ENCODE data around the gene SLC48A1.
"Not testable (repeated sequence)": the region's sequence is repeated elsewhere in the genome, so short reads cannot be mapped to it uniquely, and the experiment has no call there.

Gene SLC48A1

DNA sequence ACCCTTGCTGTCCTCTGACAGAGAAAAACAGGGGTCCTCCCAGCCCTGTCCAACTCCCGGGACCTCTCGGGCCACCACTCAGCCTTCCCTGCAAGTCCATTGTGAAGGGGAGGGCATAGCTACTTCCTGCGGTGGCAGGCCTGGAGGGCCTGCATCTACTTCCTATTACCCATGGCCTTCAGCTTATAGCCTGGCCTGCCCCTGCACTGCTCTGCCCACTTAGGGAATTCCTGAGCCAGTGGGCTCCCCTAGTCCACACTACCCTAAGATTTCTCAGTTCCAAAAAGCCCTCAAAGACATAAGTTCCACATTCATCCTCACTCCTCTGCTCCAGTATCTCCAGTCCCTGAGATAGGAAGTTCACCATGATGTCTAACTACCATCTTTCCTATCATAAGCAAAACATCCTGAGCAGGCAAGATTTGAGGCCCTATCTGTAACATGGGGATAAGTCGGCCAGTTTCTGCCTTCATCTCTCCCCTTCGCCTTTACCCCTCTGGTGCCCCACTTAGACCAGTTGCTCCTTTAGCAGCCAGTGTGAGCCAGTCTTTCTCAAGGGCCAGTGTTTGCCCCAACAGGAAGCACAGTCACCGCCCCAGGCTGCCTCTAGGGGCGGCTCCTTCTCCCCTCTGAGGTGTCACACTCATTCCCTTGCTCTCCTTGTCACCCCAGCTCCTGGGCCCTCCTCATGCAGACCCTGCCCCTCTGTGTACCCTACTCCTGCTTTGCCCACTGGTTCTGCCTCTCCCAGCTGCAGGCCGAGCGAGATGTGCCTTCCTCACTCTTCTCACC is 35.7 kb downstream of the SLC48A1 start:
- H3K27ac ChIP-seq (replicated peaks), result peak overlapping the region; percentile 71
- peak in 1 of 2 experiments; percentile 78 for DNase-seq (ENCODE audit: low read depth in 1 of 2, low spot score in 1 of 2)
- H3K27me3 ChIP-seq (ENCODE audit: insufficient read depth, poor library complexity, severe bottlenecking), result no peaks in the 10 kb centered on the region
- TF ChIP-seq, protein P1, sequence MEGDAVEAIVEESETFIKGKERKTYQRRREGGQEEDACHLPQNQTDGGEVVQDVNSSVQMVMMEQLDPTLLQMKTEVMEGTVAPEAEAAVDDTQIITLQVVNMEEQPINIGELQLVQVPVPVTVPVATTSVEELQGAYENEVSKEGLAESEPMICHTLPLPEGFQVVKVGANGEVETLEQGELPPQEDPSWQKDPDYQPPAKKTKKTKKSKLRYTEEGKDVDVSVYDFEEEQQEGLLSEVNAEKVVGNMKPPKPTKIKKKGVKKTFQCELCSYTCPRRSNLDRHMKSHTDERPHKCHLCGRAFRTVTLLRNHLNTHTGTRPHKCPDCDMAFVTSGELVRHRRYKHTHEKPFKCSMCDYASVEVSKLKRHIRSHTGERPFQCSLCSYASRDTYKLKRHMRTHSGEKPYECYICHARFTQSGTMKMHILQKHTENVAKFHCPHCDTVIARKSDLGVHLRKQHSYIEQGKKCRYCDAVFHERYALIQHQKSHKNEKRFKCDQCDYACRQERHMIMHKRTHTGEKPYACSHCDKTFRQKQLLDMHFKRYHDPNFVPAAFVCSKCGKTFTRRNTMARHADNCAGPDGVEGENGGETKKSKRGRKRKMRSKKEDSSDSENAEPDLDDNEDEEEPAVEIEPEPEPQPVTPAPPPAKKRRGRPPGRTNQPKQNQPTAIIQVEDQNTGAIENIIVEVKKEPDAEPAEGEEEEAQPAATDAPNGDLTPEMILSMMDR (IDR thresholded peaks at IDR 0.05; ENCODE audit: insufficient read depth, low read length), result peak; percentile 24
- no peak for TF ChIP-seq GABPA (IDR thresholded peaks at IDR 0.05; ENCODE audit: low read depth)
- no peak overlapping the region for H3K4me3 ChIP-seq (replicated peaks; ENCODE audit: insufficient read depth, low read length)

DNA sequence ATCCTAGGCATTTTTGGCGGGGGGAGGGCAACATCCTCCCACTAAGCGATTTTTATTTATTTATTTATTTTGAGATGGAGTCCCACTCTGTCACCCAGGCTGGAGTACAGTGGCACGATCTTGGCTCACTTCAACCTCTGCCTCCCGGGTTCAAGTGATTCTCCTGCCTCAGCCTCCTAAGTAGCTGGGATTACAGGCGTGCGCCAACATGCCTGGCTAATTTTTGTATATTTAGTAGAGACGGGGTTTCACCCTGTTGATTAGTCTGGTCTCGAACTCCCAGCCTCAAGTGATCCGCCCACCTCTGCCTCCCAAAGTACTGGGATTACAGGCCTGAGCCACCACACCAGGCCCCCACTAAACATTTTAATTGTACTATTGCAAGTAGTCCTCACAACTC is 36.5 kb downstream of the SLC48A1 start:
- not testable (repeated sequence) for H3K27me3 ChIP-seq (ENCODE audit: insufficient read depth, poor library complexity, severe bottlenecking); H3K4me3 ChIP-seq (replicated peaks; ENCODE audit: insufficient read depth, low read length); DNase-seq (ENCODE audit: low read depth in 1 of 2, low spot score in 1 of 2)
- H3K27ac ChIP-seq (replicated peaks), result peak overlapping the region; percentile 71

DNA sequence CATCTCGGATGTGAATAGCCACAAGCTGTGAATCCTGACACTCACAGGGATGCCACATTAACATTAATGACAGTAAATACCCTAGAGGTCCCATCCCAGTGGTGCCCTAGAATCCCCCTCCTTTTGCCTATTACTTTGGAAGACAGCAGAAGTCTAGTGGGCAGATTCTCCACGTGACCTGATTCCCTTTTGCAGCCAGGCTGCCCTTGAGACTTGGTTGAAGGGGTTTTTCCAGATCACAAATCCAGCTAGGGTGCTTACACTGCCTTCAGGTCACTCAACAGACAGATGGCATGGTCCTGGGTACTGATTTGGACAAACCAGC is 38.0 kb downstream of the SLC48A1 start:
- TF ChIP-seq POLR2AphosphoS5 (IDR thresholded peaks at IDR 0.05; ENCODE audit: low read depth) (no peak), GABPA (IDR thresholded peaks at IDR 0.05; ENCODE audit: low read depth) (no peak), SPI1 (IDR thresholded peaks at IDR 0.05; ENCODE audit: borderline replicate concordance, low read depth) (no peak)
- TF ChIP-seq, protein P2, sequence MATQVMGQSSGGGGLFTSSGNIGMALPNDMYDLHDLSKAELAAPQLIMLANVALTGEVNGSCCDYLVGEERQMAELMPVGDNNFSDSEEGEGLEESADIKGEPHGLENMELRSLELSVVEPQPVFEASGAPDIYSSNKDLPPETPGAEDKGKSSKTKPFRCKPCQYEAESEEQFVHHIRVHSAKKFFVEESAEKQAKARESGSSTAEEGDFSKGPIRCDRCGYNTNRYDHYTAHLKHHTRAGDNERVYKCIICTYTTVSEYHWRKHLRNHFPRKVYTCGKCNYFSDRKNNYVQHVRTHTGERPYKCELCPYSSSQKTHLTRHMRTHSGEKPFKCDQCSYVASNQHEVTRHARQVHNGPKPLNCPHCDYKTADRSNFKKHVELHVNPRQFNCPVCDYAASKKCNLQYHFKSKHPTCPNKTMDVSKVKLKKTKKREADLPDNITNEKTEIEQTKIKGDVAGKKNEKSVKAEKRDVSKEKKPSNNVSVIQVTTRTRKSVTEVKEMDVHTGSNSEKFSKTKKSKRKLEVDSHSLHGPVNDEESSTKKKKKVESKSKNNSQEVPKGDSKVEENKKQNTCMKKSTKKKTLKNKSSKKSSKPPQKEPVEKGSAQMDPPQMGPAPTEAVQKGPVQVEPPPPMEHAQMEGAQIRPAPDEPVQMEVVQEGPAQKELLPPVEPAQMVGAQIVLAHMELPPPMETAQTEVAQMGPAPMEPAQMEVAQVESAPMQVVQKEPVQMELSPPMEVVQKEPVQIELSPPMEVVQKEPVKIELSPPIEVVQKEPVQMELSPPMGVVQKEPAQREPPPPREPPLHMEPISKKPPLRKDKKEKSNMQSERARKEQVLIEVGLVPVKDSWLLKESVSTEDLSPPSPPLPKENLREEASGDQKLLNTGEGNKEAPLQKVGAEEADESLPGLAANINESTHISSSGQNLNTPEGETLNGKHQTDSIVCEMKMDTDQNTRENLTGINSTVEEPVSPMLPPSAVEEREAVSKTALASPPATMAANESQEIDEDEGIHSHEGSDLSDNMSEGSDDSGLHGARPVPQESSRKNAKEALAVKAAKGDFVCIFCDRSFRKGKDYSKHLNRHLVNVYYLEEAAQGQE (IDR thresholded peaks at IDR 0.05; ENCODE audit: insufficient replicate concordance, low read depth), result no peak
- TF ChIP-seq, protein P1 (IDR thresholded peaks at IDR 0.05; ENCODE audit: insufficient read depth, low read length), result no peak
- Histone ChIP-seq H3K27ac (replicated peaks) (peak overlapping the region; percentile 71), H3K4me3 (replicated peaks; ENCODE audit: insufficient read depth, low read length) (no peak overlapping the region), H3K27me3 (ENCODE audit: insufficient read depth, poor library complexity, severe bottlenecking) (no peaks in the 10 kb centered on the region)
- no peak for DNase-seq (ENCODE audit: low read depth in 1 of 2, low spot score in 1 of 2)

DNA sequence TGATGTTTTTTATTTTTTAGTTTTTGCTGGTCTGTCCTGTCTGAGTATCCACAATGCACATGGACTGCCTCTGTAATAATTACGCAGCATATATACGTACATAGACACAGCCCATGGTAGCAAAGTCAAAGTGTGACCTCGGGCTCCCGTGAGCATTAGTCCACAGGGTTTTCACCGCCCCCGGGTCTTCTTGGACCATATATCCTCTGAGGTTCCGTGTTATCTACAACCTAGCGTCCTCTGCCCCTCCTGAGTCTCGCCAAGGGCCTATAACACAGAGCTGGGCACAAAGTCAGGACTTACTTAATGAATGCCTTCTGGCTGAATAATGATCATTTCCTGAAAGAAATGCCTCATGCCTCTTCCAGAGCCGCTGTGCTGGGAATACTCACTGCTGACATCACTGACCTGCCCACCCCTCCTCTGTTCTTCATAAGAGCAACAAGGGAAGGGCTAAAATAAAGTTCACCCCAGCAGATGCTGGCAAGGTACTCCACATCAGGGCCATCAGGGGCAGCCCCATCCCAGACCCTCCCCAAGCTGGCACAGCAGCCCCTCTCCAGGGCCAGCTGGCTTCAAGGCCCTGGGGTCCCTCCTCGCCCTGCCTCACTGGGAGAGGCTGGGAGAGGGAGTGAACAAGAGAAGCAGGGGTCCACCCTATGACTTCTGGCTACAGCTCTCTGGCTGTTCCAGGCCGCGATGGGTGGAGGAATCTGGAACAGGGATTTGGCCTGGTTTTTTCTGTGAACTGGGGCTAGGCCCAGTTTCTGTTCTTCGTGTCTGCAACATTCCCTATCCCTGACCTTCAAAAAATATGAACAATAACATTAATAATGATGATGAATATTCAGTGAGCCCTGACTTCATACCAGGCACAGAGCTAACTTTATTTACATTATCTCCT is 38.8 kb downstream of the SLC48A1 start:
- TF ChIP-seq, protein P1 (IDR thresholded peaks at IDR 0.05; ENCODE audit: insufficient read depth, low read length), result no peak
- no peak for TF ChIP-seq POLR2AphosphoS5 (IDR thresholded peaks at IDR 0.05; ENCODE audit: low read depth)
- no peak for TF ChIP-seq SPI1 (IDR thresholded peaks at IDR 0.05; ENCODE audit: borderline replicate concordance, low read depth)
- no peak for TF ChIP-seq GABPA (IDR thresholded peaks at IDR 0.05; ENCODE audit: low read depth)
- no peak overlapping the region for H3K4me3 ChIP-seq (replicated peaks; ENCODE audit: insufficient read depth, low read length)
- no peaks in the 10 kb centered on the region for H3K27me3 ChIP-seq (ENCODE audit: insufficient read depth, poor library complexity, severe bottlenecking)
- H3K27ac ChIP-seq (replicated peaks), result peak overlapping the region; percentile 91
- DNase-seq (ENCODE audit: low read depth in 1 of 2, low spot score in 1 of 2), result no peak
